Embryonic facial prominence (tissue), 1 donor: ENCODE results near the gene GKAP1.
A peak's percentile ranks its signal among the peaks of the same experiment; 100 is the strongest.
"Not testable (repeated sequence)": the region's sequence is repeated elsewhere in the genome, so short reads cannot be mapped to it uniquely, and the experiment has no call there.

Experiments used
- DNase-seq: peaks from one replicate; pipeline ENCODE4 v3.0.0-alpha.2; 2016; ENCODE audit errors: extremely low spot score

Gene GKAP1

DNA sequence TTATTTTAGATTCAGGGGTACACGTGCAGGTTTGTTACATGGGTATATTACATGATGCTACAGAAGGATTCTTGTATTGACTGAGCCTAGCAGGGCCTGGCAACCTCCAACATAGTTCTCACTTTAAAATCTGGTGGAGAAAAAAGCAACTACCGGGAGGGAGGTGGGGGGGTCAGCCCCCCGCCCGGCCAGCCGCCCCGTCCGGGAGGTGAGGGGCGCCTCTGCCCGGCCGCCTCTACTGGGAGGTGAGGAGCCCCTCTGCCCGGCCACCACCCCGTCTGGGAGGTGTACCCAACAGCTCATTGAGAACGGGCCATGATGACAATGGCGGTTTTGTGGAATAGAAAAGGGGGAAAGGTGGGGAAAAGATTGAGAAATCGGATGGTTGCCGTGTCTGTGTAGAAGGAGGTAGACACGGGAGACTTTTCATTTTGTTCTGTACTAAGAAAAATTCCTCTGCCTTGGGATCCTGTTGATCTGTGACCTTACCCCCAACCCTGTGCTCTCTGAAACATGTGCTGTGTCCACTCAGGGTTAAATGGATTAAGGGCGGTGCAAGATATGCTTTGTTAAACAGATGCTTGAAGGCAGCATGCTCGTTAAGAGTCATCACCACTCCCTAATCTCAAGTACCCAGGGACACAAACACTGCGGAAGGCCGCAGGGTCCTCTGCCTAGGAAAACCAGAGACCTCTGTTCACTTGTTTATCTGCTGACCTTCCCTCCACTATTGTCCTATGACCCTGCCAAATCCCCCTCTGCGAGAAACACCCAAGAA is 88.8 kb downstream of the GKAP1 start:
- not testable (repeated sequence) for DNase-seq

GRCh38 chr9:83724436-83724835 is 93.1 kb downstream of the GKAP1 start:
- DNase-seq, result no peak

DNA sequence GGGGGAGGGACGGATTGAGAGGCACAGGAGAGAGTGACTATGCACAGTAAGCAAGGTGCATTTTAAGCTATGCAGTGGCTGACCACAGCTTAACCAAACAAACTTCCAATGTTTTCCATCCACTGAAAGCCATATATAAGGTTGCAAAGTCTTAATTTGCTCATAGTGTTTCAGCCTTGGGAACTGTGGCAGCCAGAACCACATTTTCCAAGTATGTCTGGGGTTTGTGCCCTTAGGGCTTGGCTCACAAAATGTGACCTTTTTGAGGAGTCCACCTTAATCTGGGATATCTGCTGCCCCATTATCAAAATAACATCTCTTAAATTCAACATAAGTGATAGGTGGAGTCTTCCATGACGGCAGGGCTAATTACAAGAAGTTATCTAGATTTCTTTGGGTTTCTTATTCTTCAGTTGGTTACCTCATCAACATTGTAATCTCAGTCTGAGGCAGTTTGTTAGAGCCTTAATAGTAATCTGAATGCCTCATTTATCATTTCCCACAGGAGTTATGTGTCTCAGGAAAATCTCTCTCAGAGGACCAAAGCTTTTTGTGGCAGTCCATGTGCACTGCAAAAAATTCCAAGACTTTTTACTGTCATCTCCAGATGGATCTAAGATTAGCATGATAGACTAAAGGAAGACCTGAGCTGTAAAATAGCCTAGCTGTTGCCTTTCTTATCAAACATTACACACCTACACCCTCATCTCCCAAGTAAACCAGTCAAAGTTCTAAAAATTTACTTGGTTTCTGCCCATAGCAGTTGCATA is 94.7 kb downstream of the GKAP1 start:
- no peak for DNase-seq

DNA sequence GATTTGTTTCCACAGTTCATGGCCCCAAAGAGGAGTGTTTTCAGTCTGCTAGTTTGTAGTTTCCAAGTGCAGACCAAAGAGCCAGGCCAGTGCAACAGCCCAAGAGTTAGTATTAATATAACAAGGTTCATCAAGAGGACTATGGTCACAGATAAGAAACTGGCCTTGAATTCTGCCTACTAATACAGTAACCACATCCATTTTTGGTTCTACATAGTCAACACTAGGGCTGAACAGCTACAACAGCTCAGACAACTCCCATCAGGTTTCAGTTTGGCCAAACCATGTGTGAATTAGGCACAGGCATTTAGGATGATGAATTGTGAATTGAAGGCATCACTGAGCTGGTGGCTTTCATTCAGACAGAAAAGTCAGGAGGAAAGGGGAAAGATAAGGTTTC is 96.1 kb downstream of the GKAP1 start:
- DNase-seq, result no peak

GRCh38 chr9:83715794-83716193 is 101.8 kb downstream of the GKAP1 start:
- DNase-seq, result no peak

DNA sequence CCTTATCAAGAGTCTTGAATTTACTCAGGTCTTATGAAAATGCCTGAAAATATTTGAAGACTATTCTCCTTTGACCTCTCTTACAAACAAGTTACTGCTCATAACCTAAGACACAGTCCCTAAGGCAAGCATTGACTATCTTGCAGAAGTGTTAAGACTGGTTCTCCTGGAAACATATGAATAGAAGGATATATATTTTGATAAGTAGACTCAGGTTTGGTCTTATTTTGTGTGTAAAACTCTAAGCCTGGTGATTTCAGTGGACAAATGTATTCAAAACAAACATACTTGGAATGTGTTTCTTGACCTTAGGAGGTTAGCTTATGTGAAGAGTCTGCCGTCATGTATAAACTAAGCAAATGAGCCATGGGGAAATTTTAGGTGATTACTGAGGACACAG is 102.3 kb downstream of the GKAP1 start:
- DNase-seq, result no peak

GRCh38 chr9:83714329-83714728 is 103.2 kb downstream of the GKAP1 start:
- DNase-seq, result no peak

- DNase-seq, result peak; percentile 18
Observed at GRCh38 chr9:83708515-83709158, 108.9 kb downstream of the GKAP1 start.

DNA sequence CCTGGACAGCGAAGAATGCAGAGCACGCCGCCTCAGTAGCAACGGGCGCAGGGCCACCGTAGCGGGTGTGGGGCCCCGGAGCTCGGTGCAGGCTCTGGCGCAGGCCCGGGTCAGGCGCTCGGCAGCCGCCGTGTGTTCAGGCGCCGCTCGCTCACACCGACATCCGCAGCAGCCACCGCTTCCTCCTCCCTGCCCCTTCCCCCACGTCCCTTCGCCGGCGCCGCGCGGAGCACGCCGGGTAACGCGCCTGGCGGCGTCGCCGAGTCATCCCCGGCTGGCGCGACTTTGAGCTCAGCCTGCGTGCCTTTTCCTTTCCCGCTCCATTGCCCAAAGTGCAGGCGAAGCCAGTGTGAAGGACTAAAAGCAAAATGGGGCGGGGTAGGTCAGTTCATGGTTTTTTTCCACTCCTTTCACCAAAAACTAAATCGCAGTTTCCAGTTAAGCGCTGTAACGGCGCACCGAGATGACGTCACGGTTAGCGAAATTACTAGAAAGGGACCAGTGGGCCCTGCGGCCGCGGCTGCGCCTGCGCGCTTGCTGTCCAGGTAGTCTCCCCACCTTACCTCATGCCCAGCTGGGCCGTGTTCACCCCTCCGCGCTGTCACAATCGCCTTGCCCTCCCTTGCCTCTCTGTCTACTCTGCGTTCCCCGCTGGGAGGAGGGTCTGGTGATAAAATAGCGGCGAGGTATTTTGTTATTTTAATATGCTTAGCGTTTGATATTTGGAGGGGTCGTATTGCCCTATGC is 109.6 kb downstream of the GKAP1 start, which contains the start of gene UBQLN1:
Gene UBQLN1, minus strand, starts transcription at position 191 of the 747 bp plus-strand sequence. CDS start 279 bp downstream, outside the sequence.
- peak; percentile 92 for DNase-seq

DNA sequence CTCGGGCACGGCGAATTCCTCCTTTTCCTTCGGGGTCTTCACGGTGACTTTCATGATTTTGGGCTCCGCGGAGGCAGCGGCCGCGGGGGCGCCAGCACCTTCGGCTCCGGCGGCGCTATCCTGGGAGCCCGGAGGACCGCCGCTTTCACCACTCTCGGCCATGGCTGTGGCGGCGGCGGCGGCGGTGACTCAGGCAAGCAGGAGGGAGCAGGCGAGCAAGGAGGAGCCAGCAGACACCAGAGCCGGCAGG is 110.1 kb downstream of the GKAP1 start:
- DNase-seq, result peak; percentile 11

GRCh38 chr9:83706676-83707517 is 110.7 kb downstream of the GKAP1 start:
- DNase-seq, result peak; percentile 58

- DNase-seq, result not testable (repeated sequence)
Observed at GRCh38 chr9:83705219-83705651, 112.3 kb downstream of the GKAP1 start.

DNA sequence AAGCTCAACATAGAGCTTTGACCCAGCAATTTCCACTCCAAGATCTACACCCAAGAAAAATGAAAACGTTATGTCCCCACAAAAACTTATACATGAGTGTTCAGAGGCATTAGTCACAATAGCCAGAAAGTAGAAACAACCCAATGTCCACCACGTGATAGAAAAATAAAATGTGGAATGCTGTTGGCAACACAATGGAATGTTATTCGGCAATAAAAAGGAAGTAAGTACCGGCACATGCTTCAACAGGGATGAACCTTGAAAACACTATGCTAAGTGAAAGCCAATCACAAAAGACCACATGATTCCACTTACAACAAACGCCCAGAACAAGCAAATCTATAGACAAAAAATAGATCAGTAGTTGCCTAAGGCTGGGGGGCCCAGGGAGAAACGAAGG is 115.8 kb downstream of the GKAP1 start:
- DNase-seq, result no peak

DNA sequence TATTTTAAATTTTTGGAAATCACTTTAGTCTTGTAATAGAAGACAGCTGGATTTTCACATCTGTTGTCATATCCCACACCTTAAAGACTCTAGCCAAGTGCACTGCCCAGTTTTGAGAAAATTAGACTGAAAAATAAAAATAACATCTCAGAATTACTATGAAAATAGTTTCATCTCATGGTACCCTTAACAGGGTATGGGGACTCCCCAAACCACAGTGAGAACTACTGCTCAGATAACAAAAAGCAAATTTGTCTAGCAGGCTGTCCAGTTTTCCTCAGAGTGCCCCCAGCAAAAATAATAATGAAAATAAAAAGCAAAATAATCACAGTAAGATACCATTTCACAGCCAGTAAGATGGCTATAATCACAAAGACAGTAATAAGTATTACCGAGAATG is 116.3 kb downstream of the GKAP1 start:
- no peak for DNase-seq

DNA sequence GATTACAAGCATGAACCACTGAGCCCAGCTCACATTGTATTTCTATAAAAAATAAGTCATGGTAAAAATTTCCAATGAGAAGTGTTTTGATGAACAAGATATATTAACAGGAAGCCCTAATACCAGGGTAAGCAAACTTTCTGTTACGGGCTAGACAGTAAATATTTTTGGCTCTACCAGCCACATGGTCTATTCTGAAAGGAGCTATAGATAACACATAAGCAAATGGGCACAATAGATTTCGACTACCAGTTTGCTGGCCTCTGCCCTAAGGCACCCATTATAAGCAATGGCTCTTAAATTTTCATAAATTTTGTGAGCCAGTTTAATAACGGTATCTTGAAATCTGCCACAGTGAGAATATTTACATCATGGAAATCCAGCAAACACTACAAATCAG is 118.0 kb downstream of the GKAP1 start:
- DNase-seq, result no peak

DNA sequence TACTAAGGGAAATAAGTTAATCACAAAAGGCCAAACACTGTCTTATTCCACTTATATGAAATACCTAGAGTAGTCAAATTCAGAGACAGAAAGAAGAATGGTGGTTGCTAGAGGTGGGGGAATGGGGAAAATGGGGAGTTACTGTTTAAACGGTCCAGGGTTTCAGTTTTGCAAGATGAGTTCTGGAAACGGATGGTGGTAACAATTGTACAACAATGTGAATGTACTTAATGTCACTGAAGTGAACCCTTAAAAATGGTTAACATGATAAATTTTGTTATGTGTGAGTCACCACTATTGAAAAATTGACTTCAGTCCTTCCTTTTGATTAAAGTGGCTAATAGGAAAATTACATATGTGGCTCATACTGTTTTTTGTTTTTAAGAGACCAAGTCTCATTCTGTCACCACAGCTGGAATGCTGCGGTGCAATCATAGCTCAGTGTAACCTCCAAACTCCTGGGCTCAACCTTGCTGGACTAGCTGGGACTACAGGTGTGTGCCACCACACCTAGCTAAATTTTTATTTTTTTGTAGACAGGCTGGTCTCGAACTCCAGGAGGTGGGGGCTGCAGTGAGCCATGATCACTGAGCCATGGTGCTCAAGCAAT is 118.5 kb downstream of the GKAP1 start:
- no peak for DNase-seq

- no peak for DNase-seq
Observed at GRCh38 chr9:83691492-83691891, 126.1 kb downstream of the GKAP1 start.
